ENCODE data around the gene SORCS3.

SORCS3 gene

GRCh38 chr10:105258036-105258673 lies 617.1 kb downstream of the SORCS3 start:
- TF ChIP-seq, protein P1, sequence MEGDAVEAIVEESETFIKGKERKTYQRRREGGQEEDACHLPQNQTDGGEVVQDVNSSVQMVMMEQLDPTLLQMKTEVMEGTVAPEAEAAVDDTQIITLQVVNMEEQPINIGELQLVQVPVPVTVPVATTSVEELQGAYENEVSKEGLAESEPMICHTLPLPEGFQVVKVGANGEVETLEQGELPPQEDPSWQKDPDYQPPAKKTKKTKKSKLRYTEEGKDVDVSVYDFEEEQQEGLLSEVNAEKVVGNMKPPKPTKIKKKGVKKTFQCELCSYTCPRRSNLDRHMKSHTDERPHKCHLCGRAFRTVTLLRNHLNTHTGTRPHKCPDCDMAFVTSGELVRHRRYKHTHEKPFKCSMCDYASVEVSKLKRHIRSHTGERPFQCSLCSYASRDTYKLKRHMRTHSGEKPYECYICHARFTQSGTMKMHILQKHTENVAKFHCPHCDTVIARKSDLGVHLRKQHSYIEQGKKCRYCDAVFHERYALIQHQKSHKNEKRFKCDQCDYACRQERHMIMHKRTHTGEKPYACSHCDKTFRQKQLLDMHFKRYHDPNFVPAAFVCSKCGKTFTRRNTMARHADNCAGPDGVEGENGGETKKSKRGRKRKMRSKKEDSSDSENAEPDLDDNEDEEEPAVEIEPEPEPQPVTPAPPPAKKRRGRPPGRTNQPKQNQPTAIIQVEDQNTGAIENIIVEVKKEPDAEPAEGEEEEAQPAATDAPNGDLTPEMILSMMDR (conservative IDR thresholded peaks at IDR 0.05; ENCODE audit: low read depth, low read length), result no peak
- H3K4me3 ChIP-seq (ENCODE audit: low read depth, low read length), result no peak overlapping the region
- DNase-seq (ENCODE audit: low read depth), result no peak

- TF ChIP-seq, protein P1 (conservative IDR thresholded peaks at IDR 0.05; ENCODE audit: low read depth, low read length), result no peak
- no peak for DNase-seq (ENCODE audit: low read depth)
- no peak overlapping the region for H3K4me3 ChIP-seq (ENCODE audit: low read depth, low read length)
Measured at GRCh38 chr10:105258674-105259065, 617.6 kb downstream of the SORCS3 start.

- no peak overlapping the region for H3K4me3 ChIP-seq (ENCODE audit: low read depth, low read length)
- DNase-seq (ENCODE audit: low read depth), result no peak
- TF ChIP-seq, protein P1 (conservative IDR thresholded peaks at IDR 0.05; ENCODE audit: low read depth, low read length), result no peak
Measured at GRCh38 chr10:105259201-105259600, 618.1 kb downstream of the SORCS3 start.

- H3K4me3 ChIP-seq (ENCODE audit: low read depth, low read length), result no peak overlapping the region
- DNase-seq (ENCODE audit: low read depth), result no peak
- TF ChIP-seq, protein P1 (conservative IDR thresholded peaks at IDR 0.05; ENCODE audit: low read depth, low read length), result no peak
Measured at GRCh38 chr10:105262666-105263065, 621.6 kb downstream of the SORCS3 start.

DNA sequence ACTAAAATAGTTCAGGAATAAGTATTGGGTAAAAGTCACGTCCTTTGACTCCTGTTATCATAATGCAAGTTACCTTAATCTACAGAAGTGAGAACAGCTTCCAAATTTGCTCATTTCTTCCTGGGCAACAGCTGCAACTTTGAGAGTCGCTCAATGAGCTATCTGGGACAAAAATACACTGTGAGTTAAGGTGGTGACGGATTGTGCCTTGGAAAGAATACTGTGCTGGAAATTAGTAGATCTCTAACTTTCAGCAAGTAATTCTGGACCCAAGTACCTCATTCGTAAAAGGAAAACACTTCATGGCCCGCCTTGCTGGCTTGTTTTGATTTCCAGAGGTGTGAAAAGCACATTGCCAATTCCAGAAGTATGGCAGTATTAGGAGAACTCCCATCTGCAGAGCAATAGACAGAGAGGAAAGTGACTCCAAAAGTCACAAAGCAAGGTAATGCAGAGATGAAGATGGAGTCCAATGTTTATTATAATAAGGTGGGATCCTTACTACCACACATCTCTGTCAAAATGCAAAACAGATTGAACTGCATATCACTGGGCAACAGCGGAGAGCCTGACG lies 626.0 kb downstream of the SORCS3 start:
- TF ChIP-seq, protein P1 (conservative IDR thresholded peaks at IDR 0.05; ENCODE audit: low read depth, low read length), result no peak
- DNase-seq (ENCODE audit: low read depth), result no peak
- no peak overlapping the region for H3K4me3 ChIP-seq (ENCODE audit: low read depth, low read length)

GRCh38 chr10:105268961-105269360 lies 627.9 kb downstream of the SORCS3 start:
- DNase-seq (ENCODE audit: low read depth), result no peak
- TF ChIP-seq, protein P1 (conservative IDR thresholded peaks at IDR 0.05; ENCODE audit: low read depth, low read length), result no peak
- H3K4me3 ChIP-seq (ENCODE audit: low read depth, low read length), result no peak overlapping the region

- DNase-seq (ENCODE audit: low read depth), result no peak
- H3K4me3 ChIP-seq (ENCODE audit: low read depth, low read length), result no peak overlapping the region
- TF ChIP-seq, protein P1 (conservative IDR thresholded peaks at IDR 0.05; ENCODE audit: low read depth, low read length), result no peak
Measured at GRCh38 chr10:105269689-105270088, 628.6 kb downstream of the SORCS3 start.
